HepG2 (cell line): Measurements from ENCODE around the gene C11orf24. TPM values are rescaled to one million over a fixed set of nuclear protein-coding genes. Genes with fewer than 3 reads are reported as not detected.

Experiments used
- AGO2 ChIP-seq: fragments of 200-400 bp; formaldehyde crosslinking; optimal IDR thresholded peaks from 2 replicates; pipeline ENCODE3; 2017; ENCODE audit warnings: mild to moderate bottlenecking, low read depth, low read length, moderate library complexity
- ARHGAP35 ChIP-seq: sonication (generic); formaldehyde crosslinking; IDR thresholded peaks from 2 replicates; pipeline ENCODE4 v1.9.0; 2022; ENCODE audit warnings: mild to moderate bottlenecking, inconsistent platforms, moderate library complexity, missing genetic modification reagents, borderline replicate concordance
- CENPBD1 ChIP-seq: sonication (generic); formaldehyde crosslinking; IDR thresholded peaks from 2 replicates; pipeline ENCODE4 v1.8.0; 2022; ENCODE audit warnings: missing genetic modification reagents, low read depth, mild to moderate bottlenecking, borderline replicate concordance
- CERS6 ChIP-seq: sonication (generic); formaldehyde crosslinking; IDR thresholded peaks from 2 replicates; pipeline ENCODE4 v1.5.0; 2020; ENCODE audit warnings: missing genetic modification reagents
- FIP1L1 ChIP-seq: fragments of 200-400 bp; formaldehyde crosslinking; IDR thresholded peaks from 2 replicates; pipeline ENCODE4 v1.6.1; 2018; ENCODE audit warnings: low read depth, mild to moderate bottlenecking, low read length, moderate library complexity, borderline replicate concordance; ENCODE audit not compliant: insufficient read depth
- FLYWCH1 ChIP-seq: sonication (generic); formaldehyde crosslinking; IDR thresholded peaks from 2 replicates; pipeline ENCODE4 v1.8.1; 2023; ENCODE audit warnings: mild to moderate bottlenecking, missing genetic modification reagents
- KLF6 ChIP-seq: IDR thresholded peaks from 2 replicates; pipeline ENCODE4 v1.8.0; 2016; ENCODE audit warnings: missing biosample characterization, missing genetic modification reagents
- MXD1 ChIP-seq: sonication (generic); formaldehyde crosslinking; IDR thresholded peaks from 2 replicates; pipeline ENCODE4 v1.4.0; 2020; ENCODE audit warnings: mild to moderate bottlenecking, missing genetic modification reagents
- POGK ChIP-seq: sonication (generic); formaldehyde crosslinking; conservative IDR thresholded peaks from 2 replicates; pipeline ENCODE4 v1.8.0; 2022; ENCODE audit warnings: mild to moderate bottlenecking, moderate library complexity, missing genetic modification reagents
- POGZ ChIP-seq: sonication (generic); formaldehyde crosslinking; IDR thresholded peaks from 2 replicates; pipeline ENCODE4 v1.4.0; 2020; ENCODE audit warnings: mild to moderate bottlenecking, missing genetic modification reagents
- SOX6 ChIP-seq, 2 experiments: fragments of 450-650 bp in 1 of 2; sonication (generic) in 1 of 2; formaldehyde crosslinking in 1 of 2; IDR thresholded peaks; 2 replicates each; pipeline versions ENCODE4 v1.4.0 to v1.6.1; 2017 to 2020; ENCODE audit warnings: antibody characterized with exemption in 1 of 2, mild to moderate bottlenecking in 1 of 2, missing genetic modification reagents in 1 of 2
- TP53 ChIP-seq: sonication (generic); formaldehyde crosslinking; conservative IDR thresholded peaks from 2 replicates; pipeline ENCODE4 v1.4.0; 2020; ENCODE audit warnings: missing genetic modification reagents
- ZNF275 ChIP-seq: sonication (generic); formaldehyde crosslinking; IDR thresholded peaks from 2 replicates; pipeline ENCODE4 v1.8.0; 2022; ENCODE audit warnings: missing genetic modification reagents, mild to moderate bottlenecking, inconsistent platforms, borderline replicate concordance
- ZNF317 ChIP-seq: sonication (generic); formaldehyde crosslinking; IDR thresholded peaks from 2 replicates; pipeline ENCODE4 v1.5.0; 2020; ENCODE audit warnings: mild to moderate bottlenecking, missing genetic modification reagents
- ZNF333 ChIP-seq: sonication (generic); formaldehyde crosslinking; IDR thresholded peaks from 2 replicates; pipeline ENCODE4 v1.4.0; 2020; ENCODE audit warnings: mild to moderate bottlenecking, missing genetic modification reagents, borderline replicate concordance
- ZNF576 ChIP-seq: sonication (generic); formaldehyde crosslinking; IDR thresholded peaks from 2 replicates; pipeline ENCODE4 v1.4.0; 2020; ENCODE audit warnings: mild to moderate bottlenecking, missing genetic modification reagents
- ZNF598 ChIP-seq: sonication (generic); formaldehyde crosslinking; IDR thresholded peaks from 2 replicates; pipeline ENCODE4 v1.5.1; 2020; ENCODE audit warnings: mild to moderate bottlenecking, missing genetic modification reagents, borderline replicate concordance
- ZNF629 ChIP-seq: sonication (generic); formaldehyde crosslinking; conservative IDR thresholded peaks from 2 replicates; pipeline ENCODE4 v1.5.0; 2020; ENCODE audit warnings: missing genetic modification reagents
- ZXDC ChIP-seq: sonication (generic); formaldehyde crosslinking; IDR thresholded peaks from 2 replicates; pipeline ENCODE4 v1.5.0; 2020; ENCODE audit warnings: mild to moderate bottlenecking, missing genetic modification reagents
- polyA plus RNA-seq, 8 experiments: library from polyadenylated mRNA; depleted of rRNA in 3 of 8; stranded (reverse) in 7 of 8; unstranded in 1 of 8; fragments of >200 nt; fragmentation: Illumina TruSeq in 4 of 8; extraction: Trizol in 4 of 8; gene quantifications; 2 replicates each; pipeline versions ENCODE4 v1.2.1 to v1.2.3, GENCODE V29; 2011 to 2016; ENCODE audit warnings: low read depth in 4 of 8, missing spikeins in 1 of 8, mixed read lengths in 1 of 8; ENCODE audit not compliant: insufficient read depth in 1 of 8
- total RNA-seq, 5 experiments: library from RNA; depleted of rRNA; stranded (reverse); fragments of >200 nt; fragmentation: Illumina TruSeq; extraction: Trizol; gene quantifications; 2 replicates each; pipeline ENCODE4 v1.2.3, GENCODE V29; 2016; ENCODE audit warnings: low read depth in 1 of 5

Gene C11orf24
- total and polyA plus RNA-seq, 2 of the 13 experiments (the other 11 are each of a cell fraction or from before 2014, with no cell fraction given), result 52.9 to 55.5 TPM

- TF ChIP-seq CENPBD1 (CRISPR knock-in tag), result no peak
- 0 out of 2 replicates have a peak, but pooled peaks have one; percentile 11 for TF ChIP-seq KLF6 (CRISPR knock-in tag)
- 0 out of 2 replicates have a peak, but pooled peaks have one; percentile 26 for TF ChIP-seq MXD1
- TF ChIP-seq FIP1L1, result no peak
- 0 out of 2 replicates have a peak, but pooled peaks have one; percentile 1 for TF ChIP-seq ZNF598 (CRISPR knock-in tag)
- TF ChIP-seq CERS6 (CRISPR knock-in tag), result no peak
- TF ChIP-seq TP53, result no peak
- 0 out of 2 replicates have a peak, but pooled peaks have one; percentile 36 for TF ChIP-seq ZNF629 (CRISPR knock-in tag)
- 0 out of 2 replicates have a peak, but pooled peaks have one; percentile 61 for TF ChIP-seq ZNF333
- no peak for TF ChIP-seq POGK (CRISPR knock-in tag)
- TF ChIP-seq ZXDC (CRISPR knock-in tag), result peak; percentile 30; the same call in 1 of the 2 replicates
- TF ChIP-seq ZNF317, result no peak
- TF ChIP-seq FLYWCH1 (CRISPR knock-in tag), result no peak
- TF ChIP-seq SOX6 (IDR thresholded peaks at IDR 0.05), result no peak
- 0 out of 2 replicates have a peak, but pooled peaks have one; percentile 11 for TF ChIP-seq SOX6 (CRISPR knock-in tag; IDR thresholded peaks at IDR 0.05)
- no peak for TF ChIP-seq ZNF275 (CRISPR knock-in tag)
- 0 out of 2 replicates have a peak, but pooled peaks have one; percentile 26 for TF ChIP-seq ZNF576
- 0 out of 2 replicates have a peak, but pooled peaks have one; percentile 11 for TF ChIP-seq ARHGAP35 (CRISPR knock-in tag)
- TF ChIP-seq POGZ, result 0 out of 2 replicates have a peak, but pooled peaks have one; percentile 21
- TF ChIP-seq AGO2, result peak; percentile 49
These were observed 56.1 kb downstream of the C11orf24 start (continued) for GRCh38 chr11:68215524-68216170.
